HG03108 (cell line): ENCODE results near the gene MTCL3.

Source experiments
- ATAC-seq: cut with Tn5 transposase; IDR thresholded peaks from one replicate; pipeline ENCODE4 v1.9.1; 2021; ENCODE audit warnings: moderate library complexity; ENCODE audit not compliant: unreplicated experiment

Gene MTCL3

GRCh38 chr6:127471379-127472255 is 47.5 kb downstream of the MTCL3 start:
- no peak for ATAC-seq

DNA sequence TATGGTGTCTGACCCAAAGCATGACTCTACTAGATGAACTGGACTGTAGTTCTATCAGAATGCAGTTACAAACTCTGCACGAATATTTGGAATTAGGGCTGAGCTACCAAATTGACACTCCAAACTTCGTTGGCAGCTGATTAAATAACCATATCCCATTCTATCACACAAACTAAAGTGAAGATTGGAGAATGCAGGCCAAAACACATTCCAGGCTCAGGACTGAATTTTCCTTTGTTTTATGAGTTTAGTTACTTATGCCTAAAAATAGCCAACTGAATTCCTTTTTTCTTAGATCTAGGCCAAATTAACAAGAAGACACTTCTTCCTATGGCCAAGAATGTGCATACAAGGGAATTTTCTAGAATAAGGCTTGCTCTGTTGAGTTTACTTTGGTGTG is 50.2 kb downstream of the MTCL3 start:
- no peak for ATAC-seq

DNA sequence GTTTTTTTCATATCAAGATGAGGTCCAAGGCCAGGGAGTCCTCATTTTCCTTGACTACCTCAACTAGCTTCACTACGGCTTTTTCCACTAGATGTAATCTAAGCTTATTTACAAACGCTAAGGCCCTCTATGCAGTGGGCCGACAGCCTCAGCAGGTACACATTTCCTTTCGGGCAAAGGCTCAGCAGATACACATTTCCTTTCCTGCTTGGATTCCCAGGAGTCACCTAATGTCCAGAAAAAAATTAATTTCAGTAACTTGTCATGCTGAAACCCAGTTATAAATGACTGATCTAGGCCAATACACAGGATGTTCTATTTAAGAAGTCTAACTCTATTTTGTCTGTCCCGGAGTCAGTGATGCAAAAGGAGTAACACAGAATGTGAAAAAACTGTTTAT is 52.7 kb downstream of the MTCL3 start:
- ATAC-seq: no peak

DNA sequence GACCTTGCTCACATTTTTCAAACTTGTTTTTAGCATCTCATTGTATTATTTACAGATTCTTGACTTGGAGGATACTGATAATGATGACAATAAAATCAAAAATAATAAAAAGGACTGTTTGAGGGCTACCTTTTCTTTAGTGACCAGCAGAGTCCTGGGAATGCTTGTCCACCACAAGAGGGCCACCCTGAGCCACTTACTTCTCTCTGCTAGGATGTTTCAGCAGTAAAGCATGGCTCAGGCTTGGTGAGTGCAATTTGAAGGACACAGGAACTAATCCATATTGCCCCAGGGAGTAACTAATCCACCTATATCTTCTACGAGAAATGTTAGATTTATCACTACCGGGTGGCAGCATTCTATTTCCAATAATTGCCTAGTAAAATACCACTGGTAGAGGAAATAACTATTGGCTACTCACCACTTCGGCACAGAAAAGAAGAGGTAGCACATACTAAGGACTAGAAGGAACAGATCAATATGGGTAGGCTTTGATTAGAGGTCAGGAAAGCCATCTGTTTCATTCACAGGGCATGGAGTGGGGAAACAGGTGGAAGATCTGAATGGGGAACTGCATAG is 54.2 kb downstream of the MTCL3 start:
- peak; percentile 78 for ATAC-seq

- ATAC-seq: no peak
Observed at GRCh38 chr6:127464161-127464880, 54.8 kb downstream of the MTCL3 start.

DNA sequence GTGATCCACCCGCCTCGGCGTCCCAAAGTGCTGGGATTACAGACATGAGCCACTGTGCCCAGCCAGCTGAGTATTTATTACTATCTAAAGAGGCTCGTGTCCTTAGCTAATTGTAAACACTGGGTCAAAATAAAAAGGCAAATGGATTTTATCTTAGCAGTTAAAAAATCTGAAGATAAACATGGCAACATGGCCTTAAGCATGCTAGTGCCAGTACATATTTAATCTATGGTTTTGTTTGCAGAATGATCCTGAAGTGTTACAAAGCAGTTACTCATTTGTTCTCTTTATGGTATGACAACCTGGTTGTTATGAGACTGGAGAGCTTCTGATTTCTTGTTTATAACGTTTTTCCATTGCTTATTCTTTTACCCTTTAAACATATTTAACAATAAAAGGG is 56.1 kb downstream of the MTCL3 start:
- no peak for ATAC-seq

GRCh38 chr6:127462376-127462775 is 56.8 kb downstream of the MTCL3 start:
- ATAC-seq: no peak

GRCh38 chr6:127460465-127460864 is 58.7 kb downstream of the MTCL3 start:
- no peak for ATAC-seq

- no peak for ATAC-seq
Observed at GRCh38 chr6:127459231-127459641, 59.9 kb downstream of the MTCL3 start, which contains the start of gene KIAA0408. KIAA0408 (minus strand) TSS chr6:127459389; CDS start chr6:127453981, 5,408 bp downstream.

DNA sequence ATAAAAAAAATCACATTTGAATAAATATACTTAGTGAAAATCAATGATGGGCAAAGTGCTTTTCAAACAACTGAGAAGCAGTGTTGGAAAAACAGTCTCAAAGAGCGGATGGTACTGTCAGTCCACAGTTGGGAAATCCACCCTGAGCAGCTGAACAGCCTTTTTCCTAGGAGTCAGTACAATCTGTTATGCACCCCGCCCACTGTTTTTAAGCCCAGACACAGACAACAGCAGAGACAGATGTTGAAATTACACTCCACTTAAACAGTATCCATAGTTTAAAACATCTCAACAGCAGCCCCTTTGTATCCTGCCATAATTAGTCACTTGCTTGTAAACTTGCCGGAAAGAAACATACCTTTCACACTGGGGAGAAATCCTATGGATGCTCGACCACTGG is 60.3 kb downstream of the MTCL3 start:
- no peak for ATAC-seq

DNA sequence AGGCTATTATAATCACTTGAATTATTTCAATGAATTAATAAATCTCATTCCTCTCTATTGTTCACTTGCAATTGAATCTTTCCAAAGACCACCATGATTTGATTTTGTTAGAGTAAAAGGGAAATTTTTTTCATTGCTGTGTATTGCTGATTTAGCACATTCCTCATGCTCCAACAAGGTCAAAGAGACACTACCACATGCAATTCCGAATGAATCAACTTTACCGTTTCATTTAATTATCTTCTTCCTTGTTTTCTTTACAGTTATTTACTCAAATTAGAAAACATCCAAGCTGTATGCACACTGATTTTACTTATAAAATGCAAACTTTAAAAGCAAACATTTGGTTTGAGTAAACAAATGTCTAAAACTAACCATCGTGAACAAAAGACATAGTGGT is 60.9 kb downstream of the MTCL3 start:
- no peak for ATAC-seq

- no peak for ATAC-seq
Observed at GRCh38 chr6:127457456-127458064, 61.6 kb downstream of the MTCL3 start.

- ATAC-seq: no peak
Observed at GRCh38 chr6:127456465-127456864, 62.7 kb downstream of the MTCL3 start.

GRCh38 chr6:127453845-127454619 is 65.1 kb downstream of the MTCL3 start:
- no peak for ATAC-seq

DNA sequence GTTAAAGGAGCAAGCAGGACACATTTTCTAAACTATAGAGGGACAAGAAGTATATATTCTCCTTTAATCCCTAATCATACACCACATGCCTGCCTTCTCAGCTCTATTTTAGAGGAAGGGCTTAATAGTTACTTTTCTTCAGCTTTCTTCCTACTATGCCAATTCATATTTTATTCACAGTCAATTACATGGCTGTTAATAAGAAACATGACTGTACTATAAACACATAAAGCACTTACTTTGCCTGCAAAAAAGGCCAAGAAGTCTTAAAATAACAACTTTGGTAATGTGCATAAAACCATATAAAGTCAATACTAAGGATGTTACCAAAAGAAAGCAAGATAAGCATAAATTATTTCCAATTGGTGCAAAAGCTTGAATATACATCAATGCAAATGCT is 66.3 kb downstream of the MTCL3 start:
- no peak for ATAC-seq

GRCh38 chr6:127451388-127451787 is 67.7 kb downstream of the MTCL3 start:
- no peak for ATAC-seq

DNA sequence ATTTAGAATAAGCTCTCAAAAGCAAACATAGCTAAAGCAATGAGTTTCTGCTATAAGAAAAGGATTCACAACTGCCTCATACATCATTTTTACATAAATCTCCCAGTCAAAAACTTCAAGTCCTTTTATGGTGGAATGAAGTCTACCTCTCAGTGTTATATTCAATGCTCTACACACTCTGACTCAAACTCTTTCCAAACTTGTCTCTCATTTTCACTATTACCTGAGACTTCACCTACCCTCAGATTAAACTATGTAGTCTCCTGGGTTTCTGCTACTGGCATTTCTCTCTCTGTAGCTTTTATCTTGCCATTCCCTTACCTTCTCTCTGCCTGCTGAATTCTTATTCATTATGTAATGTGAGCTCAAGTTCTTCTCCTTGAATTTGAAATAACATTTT is 71.4 kb downstream of the MTCL3 start:
- no peak for ATAC-seq

DNA sequence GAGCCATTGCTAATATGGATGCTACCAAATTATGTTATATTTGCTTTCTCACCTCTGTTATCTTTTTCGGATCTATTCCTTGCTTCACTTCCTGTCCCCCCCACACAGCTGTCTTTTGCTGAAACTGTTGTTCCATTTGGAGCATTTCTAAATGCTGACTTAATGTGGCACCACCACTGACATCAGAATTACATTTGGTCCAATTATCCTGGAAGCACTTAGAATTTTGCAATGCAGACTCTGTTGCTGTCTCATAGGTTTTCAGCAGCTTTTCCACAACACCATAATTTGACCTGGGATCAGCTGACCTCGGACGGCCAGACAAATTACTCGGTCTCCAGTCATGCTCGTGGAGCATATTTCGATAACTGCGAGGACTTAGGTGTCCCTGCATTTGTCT is 72.8 kb downstream of the MTCL3 start:
- no peak for ATAC-seq

- ATAC-seq: no peak
Observed at GRCh38 chr6:127441881-127442280, 77.3 kb downstream of the MTCL3 start.

GRCh38 chr6:127439718-127440117 is 79.4 kb downstream of the MTCL3 start:
- ATAC-seq: no peak
